ENCODE data around the gene KIZ. TPM values are rescaled to one million over a fixed set of nuclear protein-coding genes. Genes with fewer than 3 reads are reported as not detected.

Gene KIZ
- total RNA-seq, 1 donor from 2014 or later, result 25.9 TPM

GRCh38 chr20:21139881-21140566 is 14.1 kb downstream of the KIZ start:
- no peaks in the 10 kb centered on the region for H3K27me3 Mint-ChIP-seq

DNA sequence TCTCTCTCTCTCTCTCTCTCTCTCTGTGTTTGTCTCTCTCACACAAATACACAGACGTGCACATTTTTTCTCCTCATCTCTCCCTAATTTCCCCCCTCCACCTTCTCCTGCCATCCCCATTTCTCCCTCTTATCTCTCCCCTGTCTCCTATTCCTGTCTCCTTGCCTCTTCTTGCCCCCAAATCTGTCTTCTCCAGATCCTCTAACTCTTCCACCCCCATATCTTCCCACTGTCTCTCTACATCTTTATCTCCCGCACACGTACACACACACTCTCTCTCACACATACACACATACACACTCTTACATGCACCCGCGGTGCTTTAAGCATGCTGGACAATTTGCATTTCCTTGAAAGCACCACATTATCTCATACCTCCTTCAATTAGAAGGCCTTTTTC is 15.9 kb downstream of the KIZ start:
- peaks cover 3% of the 10 kb centered on the region for H3K36me3 Mint-ChIP-seq (ENCODE audit: insufficient read depth)

More at GRCh38 chr20:21139881-21140566, 14.1 kb downstream of the KIZ start:
- Mint-ChIP-seq H3K4me3 (ENCODE audit: low read depth) (no peak overlapping the region), H3K27ac (no peak overlapping the region), H3K4me1 (ENCODE audit: low read depth) (no peaks in the 10 kb centered on the region), H3K9me3 (ENCODE audit: low read depth) (no peaks in the 10 kb centered on the region), H3K36me3 (ENCODE audit: insufficient read depth) (peaks cover 3% of the 10 kb centered on the region)
- no peak for TF ChIP-seq CTCF (IDR thresholded peaks at IDR 0.05; ENCODE audit: unreplicated experiment)
- DNase-seq (ENCODE audit: low spot score, unreplicated experiment), result no peak

DNA sequence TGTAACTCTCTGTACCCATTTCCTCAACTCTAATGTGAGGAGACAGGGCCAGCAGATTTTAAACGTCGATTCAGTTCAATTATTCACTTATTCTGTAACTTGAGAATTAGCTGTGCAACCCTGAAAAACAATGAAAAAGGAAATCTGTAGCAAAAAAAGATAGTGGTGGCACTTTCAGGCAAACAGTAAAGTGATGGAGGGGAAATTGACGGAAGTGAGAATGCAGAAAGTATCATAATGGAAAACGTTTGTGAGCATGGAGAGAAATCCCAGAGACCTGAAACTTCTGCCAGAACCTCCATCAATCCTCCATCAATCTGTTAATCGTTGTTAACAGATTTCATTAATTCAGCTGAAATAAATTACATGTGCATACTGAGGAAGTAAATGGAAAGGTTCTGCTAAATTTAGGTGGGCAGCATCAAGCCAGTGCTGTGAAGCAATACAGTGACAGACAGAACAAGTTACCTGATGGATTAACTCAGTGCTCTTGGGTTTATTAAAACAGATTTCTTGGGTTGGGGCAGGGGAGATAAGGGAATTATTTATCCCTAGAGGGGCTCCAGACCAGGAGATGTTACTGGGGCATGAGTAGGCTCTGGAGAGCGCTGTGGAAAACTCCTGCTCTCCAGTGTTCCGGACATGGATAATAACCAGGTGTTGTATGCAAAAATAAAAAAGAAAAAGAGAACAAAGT is 17.5 kb downstream of the KIZ start:
- Mint-ChIP-seq H3K4me1 (ENCODE audit: low read depth) (no peaks in the 10 kb centered on the region), H3K27ac (no peak overlapping the region), H3K36me3 (ENCODE audit: insufficient read depth) (no peaks in the 10 kb centered on the region), H3K9me3 (ENCODE audit: low read depth) (no peaks in the 10 kb centered on the region), H3K27me3 (no peaks in the 10 kb centered on the region), H3K4me3 (ENCODE audit: low read depth) (no peak overlapping the region)
- no peak for TF ChIP-seq CTCF (IDR thresholded peaks at IDR 0.05; ENCODE audit: unreplicated experiment)
- DNase-seq (ENCODE audit: low spot score, unreplicated experiment), result no peak

More for the DNA sequence above, 15.9 kb downstream of the KIZ start:
- no peak for TF ChIP-seq CTCF (IDR thresholded peaks at IDR 0.05; ENCODE audit: unreplicated experiment)
- no peak overlapping the region for H3K27ac Mint-ChIP-seq
- DNase-seq (ENCODE audit: low spot score, unreplicated experiment), result no peak
- H3K4me3 Mint-ChIP-seq (ENCODE audit: low read depth), result no peak overlapping the region
- H3K9me3 Mint-ChIP-seq (ENCODE audit: low read depth), result no peaks in the 10 kb centered on the region
- H3K27me3 Mint-ChIP-seq, result no peaks in the 10 kb centered on the region
- H3K4me1 Mint-ChIP-seq (ENCODE audit: low read depth), result no peaks in the 10 kb centered on the region

DNA sequence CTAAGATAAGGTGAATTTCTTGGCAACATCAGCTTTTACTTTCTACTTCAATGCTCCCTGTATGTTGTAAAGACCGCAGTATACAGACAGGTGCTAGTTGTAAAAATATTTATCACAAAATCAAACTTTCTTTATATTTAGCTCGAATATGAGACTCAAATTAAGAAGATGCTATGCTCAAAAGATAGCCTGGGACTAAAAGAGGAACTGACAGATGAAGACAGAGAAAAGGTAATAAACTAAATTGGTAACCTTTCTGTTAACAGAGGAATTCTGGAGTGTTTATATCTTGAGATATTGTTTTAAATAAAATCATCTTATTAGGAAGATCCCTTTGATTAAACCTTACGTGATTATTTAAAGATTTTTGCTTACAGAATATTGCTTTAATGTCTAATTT is 19.5 kb downstream of the KIZ start:
- no peaks in the 10 kb centered on the region for H3K4me1 Mint-ChIP-seq (ENCODE audit: low read depth)

DNA sequence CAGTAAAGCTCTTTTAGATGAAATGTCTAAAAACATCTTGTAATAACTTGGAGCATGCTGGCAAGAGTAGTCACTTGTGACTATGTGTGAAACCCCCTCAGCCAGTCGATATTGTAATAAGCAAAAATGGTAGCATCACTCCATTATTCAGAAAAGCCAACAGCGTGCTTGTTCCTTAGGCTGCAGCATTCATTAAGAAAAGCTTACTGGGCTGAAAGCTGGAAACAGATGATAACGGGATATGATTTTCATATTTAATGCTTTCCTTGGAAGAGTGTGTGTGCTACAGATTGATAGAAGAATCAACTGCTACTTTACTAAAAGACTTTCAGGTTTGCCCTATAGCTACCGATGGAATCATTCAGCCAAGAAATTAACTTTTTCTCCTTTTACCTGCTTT is 20.3 kb downstream of the KIZ start:
- Mint-ChIP-seq H3K9me3 (ENCODE audit: low read depth) (no peaks in the 10 kb centered on the region), H3K36me3 (ENCODE audit: insufficient read depth) (no peaks in the 10 kb centered on the region), H3K27ac (no peak overlapping the region), H3K27me3 (no peaks in the 10 kb centered on the region), H3K4me3 (ENCODE audit: low read depth) (no peak overlapping the region), H3K4me1 (ENCODE audit: low read depth) (no peaks in the 10 kb centered on the region)
- TF ChIP-seq CTCF (IDR thresholded peaks at IDR 0.05; ENCODE audit: unreplicated experiment), result no peak
- DNase-seq (ENCODE audit: low spot score, unreplicated experiment), result no peak

More for the DNA sequence above, 19.5 kb downstream of the KIZ start:
- Mint-ChIP-seq H3K27me3 (no peaks in the 10 kb centered on the region), H3K36me3 (ENCODE audit: insufficient read depth) (no peaks in the 10 kb centered on the region), H3K27ac (no peak overlapping the region), H3K9me3 (ENCODE audit: low read depth) (no peaks in the 10 kb centered on the region), H3K4me3 (ENCODE audit: low read depth) (no peak overlapping the region)
- DNase-seq (ENCODE audit: low spot score, unreplicated experiment), result no peak
- no peak for TF ChIP-seq CTCF (IDR thresholded peaks at IDR 0.05; ENCODE audit: unreplicated experiment)
